ENCODE measurements around the gene ENKUR.
"Not testable (repeated sequence)": the region's sequence is repeated elsewhere in the genome, so short reads cannot be mapped to it uniquely, and the experiment has no call there.

The ENKUR gene

DNA sequence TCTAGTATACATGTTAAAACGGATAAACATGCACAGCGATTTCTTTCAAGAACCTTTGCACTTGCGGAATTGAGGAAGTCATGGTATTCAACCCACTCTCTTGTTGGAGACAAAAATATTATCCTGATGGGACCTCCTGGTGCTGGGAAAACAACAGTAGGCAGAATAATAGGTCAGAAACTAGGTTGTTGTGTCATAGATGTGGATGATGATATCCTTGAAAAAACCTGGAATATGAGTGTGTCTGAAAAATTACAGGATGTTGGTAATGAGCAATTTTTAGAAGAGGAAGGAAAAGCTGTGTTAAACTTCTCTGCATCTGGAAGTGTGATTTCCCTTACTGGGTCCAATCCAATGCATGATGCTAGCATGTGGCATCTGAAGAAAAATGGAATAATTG lies 7.3 kb upstream of the ENKUR start:
- DNase-seq (ENCODE audit: low spot score), result no peak

GRCh38 chr10:25018703-25019102 lies 2.7 kb upstream of the ENKUR start:
- no peak for DNase-seq (ENCODE audit: low spot score)

DNA sequence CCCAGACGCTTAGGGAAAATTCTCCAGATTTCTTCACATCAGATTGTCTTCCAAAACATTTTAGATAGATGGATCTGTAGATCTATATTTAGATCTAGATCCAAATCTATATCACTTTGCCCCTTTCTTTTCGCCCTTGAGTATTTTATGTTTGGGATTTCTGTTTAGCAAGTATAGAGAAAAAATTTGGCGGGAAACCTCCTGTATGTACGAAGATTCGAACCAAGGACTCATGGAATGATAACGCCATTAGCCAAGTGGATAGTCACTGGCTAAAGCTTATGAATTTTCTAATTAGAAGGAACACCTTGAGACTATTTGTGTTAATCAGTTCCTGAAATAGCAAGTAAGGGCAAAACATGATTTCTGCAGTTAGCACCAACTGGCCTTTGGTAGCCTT lies 1.7 kb upstream of the ENKUR start:
- DNase-seq (ENCODE audit: low spot score), result no peak

DNA sequence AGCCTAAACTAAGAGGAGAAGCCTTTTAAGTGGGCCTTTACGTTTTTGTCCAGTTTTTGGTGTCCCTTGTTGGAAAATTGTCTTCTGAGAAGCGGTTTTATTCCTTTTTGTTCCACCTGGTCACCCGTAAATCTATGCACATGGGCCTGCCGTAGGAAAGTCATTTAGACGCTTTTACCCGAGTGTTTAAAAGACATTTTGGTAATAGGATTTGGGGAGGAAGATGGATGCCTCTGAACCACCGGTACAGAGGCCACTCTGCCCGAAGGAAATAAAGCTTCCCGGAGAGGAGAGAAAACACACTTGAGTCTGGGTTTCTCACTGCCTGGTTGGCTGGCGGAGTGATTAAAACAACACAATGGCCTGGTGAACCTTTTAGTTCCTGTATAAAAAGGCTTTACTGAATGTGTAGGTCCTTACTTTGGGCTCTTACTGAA lies 1.2 kb upstream of the ENKUR start:
- DNase-seq (ENCODE audit: low spot score), result no peak

DNA sequence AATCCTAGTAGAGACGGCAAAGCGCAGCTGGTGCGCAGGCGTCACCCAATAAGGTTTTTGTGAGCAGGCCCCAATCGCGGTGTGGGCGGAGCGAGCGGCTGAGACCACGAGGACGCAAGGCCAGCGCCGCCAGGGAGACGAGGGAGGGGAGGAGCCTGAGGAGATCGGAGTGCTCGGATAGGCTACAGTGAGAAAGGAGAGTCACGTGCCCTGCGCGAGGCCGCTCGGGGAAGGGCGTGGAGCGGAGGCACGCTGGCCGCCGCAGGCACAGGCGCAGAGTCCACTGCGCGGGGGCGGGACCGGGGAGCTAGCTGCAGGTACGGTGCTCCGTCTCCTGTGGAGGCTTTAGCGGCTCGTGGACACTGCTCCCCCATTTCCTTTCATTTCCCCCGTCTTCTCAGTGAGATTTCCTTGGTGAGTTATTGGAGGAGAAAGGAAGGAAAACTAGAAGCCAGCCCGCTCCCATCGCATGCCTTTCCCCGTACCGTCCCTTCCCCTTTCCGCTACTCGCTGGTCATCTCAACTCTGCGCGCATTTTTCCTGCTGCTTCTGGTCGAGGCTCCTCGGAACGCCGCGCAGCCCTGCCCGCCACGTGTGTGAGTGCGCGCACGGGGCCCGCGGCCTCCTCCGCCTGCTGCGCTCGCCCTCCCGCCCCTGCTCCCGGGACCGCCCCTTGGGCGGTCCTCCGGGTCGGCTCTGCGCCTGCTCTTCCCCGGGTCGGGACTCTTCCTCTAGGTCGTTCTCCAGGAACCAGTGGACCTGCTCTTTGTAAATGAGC lies 607 bp upstream of the ENKUR start, which contains the start of gene THNSL1:
THNSL1 (plus strand) TSS at position 237 of the 778 bp plus-strand sequence. CDS start 6,612 bp downstream, outside the sequence.
- peak; percentile 98 for DNase-seq (ENCODE audit: low spot score)

DNA sequence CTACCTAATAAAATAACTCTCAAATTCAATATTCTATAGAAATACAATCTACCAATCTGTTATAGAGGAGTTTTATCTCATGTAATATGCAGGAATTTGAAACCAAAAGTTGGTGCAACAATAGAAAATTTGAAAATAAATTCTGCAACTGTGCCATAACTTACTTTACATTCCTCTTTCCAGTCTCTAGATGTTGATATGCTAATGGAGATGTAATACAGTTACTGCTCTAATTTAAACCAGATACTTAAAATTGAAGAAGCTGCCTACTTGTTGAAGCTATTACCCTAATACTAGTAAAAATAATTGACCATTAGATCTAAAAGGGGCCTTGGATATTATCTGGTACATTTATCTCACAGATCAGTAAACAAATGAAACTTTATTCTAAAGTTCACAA lies 1.4 kb downstream of the ENKUR start:
- DNase-seq (ENCODE audit: low spot score), result no peak

DNA sequence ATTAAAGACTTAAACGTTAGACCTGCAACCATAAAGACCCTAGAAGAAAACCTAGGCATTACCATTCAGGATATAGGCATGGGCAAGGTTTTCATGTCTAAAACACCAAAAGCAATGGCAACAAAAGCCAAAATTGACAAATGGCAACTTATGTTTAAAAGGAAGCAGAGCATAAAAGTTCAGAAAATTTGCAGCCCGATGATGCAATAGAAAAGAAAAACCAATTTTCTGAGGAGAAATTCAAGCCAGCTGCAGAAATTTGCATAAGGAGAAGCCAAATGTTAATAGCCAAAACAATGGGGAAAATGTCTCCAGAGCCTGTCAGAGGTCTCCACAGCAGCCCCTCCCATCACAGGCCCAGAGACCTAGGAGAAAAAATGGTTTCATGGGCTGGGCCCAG lies 4.4 kb downstream of the ENKUR start:
- not testable (repeated sequence) for DNase-seq (ENCODE audit: low spot score)

DNA sequence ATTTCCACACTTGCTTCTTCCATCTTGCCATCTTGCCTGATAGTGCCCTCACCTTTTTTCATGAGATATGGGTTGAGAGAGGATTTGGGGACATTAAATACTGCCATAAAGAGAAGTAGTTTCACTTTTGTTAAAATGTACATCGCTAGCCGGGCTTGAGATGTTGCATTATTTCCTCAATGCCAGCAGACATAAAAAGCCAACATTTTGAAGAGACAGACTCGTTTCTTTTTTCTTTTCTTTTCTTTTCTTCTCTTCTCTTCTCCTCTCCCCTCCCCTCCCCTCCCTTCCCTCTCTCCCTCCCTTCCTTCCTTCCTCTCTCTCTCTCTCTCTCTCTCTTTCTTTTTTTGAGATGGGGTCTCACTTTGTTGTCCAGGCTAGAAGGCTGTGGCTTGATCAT lies 17.9 kb downstream of the ENKUR start:
- no peak for DNase-seq (ENCODE audit: low spot score)

DNA sequence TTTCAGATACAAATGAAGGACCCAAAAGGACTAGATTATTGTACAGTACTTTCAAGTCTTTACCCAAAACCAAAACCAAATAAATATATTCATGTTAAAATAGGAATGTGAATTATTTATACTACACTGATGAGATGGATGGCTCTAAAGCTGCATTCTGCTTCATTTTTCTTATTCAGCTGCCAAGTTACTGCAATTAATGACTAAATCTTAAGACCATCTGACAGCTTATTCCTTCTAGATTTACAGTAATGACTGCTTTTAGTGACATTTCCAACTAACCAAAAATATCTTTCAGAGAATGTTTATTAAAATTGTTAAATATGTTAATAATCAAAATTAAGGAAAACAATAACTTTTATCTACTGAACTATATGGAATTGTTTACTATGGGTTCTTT lies 20.9 kb downstream of the ENKUR start:
- no peak for DNase-seq (ENCODE audit: low spot score)

- DNase-seq (ENCODE audit: low spot score), result no peak
These were observed 22.6 kb downstream of the ENKUR start for GRCh38 chr10:24993237-24993958.

DNA sequence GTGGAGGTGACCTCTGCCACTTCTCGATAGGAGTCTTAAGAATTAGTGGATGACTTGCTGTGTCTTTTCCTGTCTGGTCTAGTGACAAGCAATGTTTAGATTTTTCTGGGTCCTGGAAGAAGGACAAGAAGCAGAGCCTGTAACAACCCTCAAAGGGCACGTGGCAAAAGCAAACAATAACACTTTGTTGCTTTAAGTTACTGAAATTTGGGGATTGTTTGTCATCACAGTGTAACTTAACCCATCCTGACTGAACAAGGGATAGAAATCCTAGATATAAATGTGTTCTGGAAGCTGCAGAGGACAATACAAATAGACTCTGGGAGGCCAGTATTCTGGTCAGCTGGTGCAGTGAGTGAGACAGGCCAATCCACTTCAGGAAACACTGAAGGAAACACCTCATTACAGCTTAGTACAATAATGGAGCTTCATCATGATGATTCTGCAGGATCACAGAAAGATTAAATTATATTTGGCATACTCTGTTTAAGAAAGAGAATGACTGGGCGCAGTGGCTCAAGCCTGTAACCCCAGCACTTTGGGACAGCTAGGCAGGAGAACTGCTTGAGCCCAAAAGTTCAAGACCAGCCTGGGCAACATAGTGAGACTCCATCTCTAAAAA lies 23.3 kb downstream of the ENKUR start:
- no peak for DNase-seq (ENCODE audit: low spot score)

GRCh38 chr10:24991298-24991697 lies 24.7 kb downstream of the ENKUR start:
- DNase-seq (ENCODE audit: low spot score), result no peak

DNA sequence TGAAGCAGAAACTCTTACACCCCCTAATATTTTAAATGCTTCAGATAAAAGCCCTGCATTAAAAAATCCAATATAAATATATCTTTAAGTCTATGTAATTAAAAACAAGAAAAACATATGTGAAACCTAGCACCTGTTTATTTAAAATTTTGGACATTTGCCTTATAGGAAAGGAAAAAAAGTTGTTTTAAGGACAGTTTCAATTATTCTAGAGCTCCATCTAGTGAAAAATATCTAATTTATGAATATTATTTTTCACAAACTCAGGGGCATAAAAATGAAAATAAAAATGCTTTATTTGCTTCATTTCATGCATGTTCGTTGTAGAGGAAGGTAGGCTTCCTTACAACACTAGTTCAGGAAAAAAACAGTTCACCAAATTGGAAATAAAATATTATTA lies 26.1 kb downstream of the ENKUR start:
- no peak for DNase-seq (ENCODE audit: low spot score)

- DNase-seq (ENCODE audit: low spot score), result no peak
These were observed 26.9 kb downstream of the ENKUR start for GRCh38 chr10:24988831-24989640.

DNA sequence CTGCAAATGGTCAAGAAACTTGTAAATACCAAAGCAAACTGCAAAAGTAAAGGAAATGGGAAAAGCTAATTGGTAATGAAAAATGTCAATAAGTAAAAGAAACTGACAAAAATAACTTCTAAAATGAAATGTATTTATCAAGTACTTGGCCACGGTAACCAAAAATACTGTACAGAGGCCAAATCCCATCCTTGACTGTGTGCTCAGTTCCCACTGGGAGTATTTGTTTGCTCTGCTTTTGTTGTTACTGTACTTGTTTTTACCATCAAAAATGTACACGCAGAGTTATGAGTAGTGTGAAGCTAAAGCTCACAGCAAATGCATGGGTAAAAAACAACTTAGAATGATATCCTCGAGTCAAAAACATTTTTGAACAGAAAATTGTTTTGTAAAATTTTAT lies 31.1 kb downstream of the ENKUR start:
- DNase-seq (ENCODE audit: low spot score), result no peak

DNA sequence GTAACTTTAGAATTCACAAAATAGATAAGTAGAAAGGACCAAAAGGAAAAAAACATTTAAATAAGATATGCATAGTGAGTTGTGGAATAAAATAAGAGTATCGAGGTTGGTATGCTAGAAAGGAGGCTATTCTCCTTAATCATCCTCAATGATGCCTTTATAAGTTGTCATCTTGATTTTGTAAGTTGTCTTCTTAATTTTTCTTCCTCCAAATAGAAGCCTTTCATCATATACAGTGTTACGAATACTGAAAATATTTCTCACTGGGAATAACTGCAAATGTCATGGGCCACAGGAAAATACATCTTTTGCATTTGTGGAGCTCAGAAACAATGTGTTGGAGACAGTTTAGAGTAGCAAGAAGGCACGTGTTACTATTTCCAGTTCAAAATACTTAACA lies 32.0 kb downstream of the ENKUR start:
- no peak for DNase-seq (ENCODE audit: low spot score)

DNA sequence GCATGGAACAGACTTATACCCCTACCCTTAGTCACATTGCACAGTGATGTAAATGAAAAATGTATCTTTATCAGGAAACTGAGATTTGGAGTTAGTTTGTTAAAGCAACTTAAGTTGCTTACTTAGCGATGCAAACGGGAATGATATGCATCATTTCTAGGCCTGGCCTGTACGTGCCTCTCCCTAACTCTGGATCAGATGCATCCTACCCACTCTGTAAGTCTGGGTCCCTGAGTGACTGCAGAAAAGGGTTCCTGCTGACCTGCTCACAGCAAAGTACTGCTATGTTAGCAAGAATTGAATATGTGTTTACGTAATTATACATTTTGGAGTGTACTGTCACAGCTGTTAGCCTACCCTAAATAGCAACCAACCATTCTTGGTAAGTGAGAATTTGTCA lies 32.8 kb downstream of the ENKUR start:
- no peak for DNase-seq (ENCODE audit: low spot score)

DNA sequence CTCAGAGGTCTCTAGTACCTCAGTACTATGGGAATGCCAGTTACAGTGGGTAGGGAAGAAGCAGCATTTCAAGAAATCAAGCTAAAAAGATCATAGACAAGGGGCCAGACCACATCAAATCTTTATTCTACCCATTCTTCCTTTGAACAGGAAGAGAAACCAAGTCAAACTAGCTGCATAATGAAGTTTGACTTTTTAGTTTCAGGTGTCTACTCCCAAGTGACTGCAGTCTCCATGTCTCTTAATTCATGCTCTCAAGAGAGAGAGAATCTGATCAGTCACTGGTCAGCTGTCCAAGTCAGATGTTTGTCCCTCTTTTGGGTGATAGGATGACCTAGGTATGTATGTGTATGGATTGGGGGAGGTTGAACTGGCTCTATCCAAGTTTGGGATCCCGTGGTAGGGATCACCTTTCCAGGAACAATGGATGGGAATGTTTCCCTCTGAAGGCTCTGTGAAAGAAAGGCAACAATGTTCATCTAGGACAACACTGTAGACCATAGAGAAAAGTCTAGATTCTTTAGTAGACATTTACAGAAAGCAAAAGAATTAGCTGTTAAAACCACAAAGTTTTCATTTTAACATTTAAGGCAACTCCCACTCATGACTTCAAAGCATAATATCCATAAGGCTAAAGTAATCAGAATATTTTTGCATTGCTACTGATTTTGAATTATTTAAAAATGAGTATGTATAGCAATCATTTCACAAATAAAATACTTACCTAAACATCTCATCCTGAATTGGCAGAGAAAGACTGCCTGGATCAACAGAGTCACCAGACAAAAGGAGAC lies 33.4 kb downstream of the ENKUR start:
- no peak for DNase-seq (ENCODE audit: low spot score)

GRCh38 chr10:24981161-24981710 lies 34.7 kb downstream of the ENKUR start:
- no peak for DNase-seq (ENCODE audit: low spot score)

GRCh38 chr10:24979685-24980084 lies 36.3 kb downstream of the ENKUR start:
- DNase-seq (ENCODE audit: low spot score), result no peak

GRCh38 chr10:24974976-24975375 lies 41.0 kb downstream of the ENKUR start:
- no peak for DNase-seq (ENCODE audit: low spot score)
